GM21390 (cell line): ENCODE measurements around the gene SFR1.
"Not testable (repeated sequence)": the region's sequence is repeated elsewhere in the genome, so short reads cannot be mapped to it uniquely, and the experiment has no call there.

Experiments used
- ATAC-seq: cut with Tn5 transposase; IDR thresholded peaks from one replicate; pipeline ENCODE4 v1.9.1; 2021; ENCODE audit not compliant: unreplicated experiment

The SFR1 gene

DNA sequence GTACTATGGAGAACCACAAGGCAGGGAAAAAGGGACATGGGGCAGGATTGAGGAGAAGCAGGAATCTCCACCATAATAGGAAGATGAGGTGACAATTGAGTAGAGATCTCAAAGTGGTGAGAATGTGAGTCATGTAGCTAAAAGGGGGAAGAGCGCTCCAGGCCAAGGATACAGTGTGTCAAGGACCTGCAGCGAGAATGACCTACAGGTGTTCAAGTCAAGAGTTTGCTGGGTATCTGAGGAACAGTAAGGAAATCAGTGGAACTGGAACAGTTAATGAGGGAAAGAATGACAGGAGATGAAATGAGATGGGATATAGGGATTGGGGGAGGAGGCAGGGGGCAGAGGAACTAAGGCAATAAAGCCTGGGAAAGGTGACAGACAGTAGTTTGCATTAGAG lies 33.6 kb downstream of the SFR1 start:
- no peak for ATAC-seq

DNA sequence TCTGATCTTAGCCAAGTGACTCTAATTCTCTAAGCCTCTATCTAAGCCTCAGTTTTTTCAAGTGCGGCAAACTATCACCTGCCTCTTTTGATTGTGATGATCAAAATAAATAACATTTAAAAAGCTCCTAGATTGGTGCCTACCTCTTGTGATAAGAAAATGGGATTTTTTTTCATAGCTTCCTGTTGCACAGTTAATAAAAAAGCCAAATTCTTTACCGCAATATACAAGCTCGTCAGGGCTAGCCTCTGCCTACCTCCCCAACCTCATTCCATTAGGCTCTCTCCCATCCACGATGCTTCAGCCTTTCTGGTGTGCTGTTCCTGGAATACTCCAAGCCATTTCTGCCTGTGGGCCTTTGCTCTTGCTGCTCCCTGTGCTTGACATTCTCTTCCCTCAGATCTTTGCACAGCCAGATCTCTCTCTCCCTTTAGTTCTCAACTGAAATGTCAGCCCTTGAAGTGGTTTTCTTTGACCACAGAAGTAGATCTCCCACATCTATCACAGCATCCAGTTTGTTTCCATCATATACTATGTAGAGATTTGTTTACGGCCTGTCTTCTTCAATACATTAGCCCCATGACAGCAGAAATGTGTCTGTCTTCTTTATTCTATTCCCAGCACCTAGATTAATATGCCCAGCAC lies 48.8 kb downstream of the SFR1 start:
- ATAC-seq, result no peak

DNA sequence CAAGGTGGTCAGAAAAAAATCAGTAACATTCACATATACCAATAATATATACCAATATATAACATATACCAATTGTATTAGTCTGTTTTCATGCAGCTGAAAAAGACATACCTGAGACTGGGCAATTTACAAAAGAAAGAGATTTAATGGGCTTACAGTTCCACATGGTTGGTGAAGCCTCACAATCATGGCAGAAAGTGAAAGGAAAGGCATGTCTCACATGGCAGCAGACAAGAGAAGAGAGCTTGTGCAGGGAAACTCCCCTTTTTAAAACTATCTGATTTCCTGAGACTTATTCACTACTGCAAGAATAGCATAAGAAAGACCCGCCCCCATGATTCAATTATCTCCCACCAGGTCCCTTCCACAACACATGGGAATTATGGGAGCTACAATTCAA lies 52.2 kb downstream of the SFR1 start:
- ATAC-seq, result not testable (repeated sequence)
